SK-N-DZ (cell line): Measurements from ENCODE around the gene ETNPPL.

ENCODE experiments used
- DNase-seq: peaks from one replicate; pipeline ENCODE4 v3.0.0-alpha.2; 2015; ENCODE audit warnings: low spot score

ETNPPL gene

DNA sequence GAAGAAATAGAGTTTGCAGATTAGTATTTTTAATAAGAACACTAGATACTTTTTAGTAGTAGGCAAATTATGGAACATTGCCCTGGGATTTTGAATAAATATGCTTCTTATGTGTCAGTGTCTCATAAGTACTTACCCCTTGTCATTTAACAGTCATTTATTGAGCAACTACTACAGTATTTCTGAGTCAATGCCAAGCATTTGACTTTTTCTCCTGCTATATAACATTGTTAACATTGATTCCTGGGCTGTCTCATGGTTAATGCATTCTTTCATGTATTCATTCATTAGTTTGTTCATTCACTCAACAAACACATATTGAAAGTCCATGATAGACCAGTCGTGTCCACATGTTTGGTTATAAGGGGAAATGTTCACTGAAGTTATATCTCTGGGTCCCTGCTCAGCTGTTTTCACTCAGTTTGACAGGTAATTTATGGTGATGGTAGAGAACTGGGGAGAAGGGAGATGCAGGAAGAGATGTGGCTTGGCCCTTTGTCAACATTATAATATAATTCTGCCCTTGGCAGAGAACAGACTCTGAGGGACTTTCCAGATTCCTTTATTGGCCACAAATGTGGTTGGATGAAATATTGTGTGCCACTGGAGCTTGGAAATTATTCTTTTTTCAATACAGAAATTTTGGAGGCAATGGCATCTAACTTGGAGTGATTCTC is 62.6 kb downstream of the ETNPPL start:
- no peak for DNase-seq

DNA sequence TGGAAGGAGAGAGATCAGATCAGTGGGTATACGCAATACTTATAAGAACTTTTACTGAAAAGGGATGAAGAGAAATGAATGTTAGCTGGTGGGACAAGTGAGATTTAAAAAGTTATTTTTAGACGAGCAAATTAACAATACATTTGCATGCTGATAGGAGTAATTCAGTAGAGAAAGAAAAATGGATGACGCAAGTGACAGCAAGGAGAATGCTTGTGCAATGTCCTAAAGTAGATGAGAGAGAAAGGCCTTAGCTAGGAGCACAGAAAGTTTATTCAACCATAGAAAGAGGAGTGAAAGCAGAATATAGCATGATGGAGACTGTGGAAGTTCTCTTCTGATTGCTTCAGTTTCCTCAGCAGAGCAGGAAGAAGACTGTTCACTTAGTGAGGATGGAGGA is 66.7 kb downstream of the ETNPPL start:
- DNase-seq: no peak

DNA sequence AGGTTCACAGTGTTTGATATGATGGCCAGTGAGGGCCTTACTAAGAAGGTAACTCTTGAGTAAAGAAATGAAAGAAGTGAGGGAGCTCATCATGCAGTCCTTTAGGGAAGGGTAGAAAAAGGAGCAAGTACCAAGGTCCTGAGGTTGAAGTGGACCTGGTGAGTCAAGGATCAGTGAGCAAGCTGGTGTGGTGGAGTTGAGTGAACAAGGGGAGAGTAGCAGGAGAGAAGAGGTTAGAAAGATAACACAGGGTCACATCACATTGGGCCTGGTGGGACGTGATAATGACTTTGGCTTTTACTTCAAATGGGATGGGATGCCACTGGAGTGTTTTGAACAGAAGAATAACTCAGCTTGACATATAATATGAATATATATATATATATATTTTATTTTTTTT is 67.8 kb downstream of the ETNPPL start:
- DNase-seq: no peak

DNA sequence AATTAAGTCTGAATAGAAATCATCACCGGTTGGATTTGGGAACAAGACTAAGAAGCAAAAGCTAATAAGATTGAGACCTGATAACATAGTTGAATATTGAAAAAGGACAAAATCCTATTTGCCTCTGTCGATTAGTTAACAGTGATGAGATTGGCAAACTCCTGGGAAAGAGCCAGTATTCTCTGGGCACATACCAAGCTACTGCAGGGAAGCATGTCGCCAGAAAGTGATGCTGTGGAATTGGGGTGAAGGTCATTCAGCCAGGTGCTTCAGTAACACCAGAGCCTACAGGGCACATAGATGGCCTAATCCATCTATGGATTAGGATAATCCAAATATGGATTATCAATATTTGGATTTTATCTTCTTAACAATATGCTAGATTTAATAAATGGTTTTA is 68.4 kb downstream of the ETNPPL start:
- DNase-seq: no peak

DNA sequence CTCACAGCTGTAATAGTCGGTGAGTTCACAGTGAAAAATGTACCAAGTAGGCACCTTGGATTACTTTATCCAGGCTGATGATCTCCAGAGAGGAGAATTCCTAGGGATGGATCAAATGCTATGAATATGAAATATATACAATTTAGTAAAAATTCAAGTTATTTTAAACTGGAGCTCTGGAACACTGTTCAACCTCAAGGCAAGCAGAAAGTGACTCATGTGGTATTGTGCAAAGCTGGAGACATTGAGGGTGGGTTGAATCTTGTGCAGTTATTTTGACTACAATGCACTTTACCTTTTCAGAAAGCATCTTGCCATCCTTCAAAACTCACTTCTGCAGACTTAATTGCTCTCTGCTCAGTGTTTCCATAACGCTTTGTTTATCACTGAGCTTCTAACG is 69.0 kb downstream of the ETNPPL start:
- DNase-seq: no peak

DNA sequence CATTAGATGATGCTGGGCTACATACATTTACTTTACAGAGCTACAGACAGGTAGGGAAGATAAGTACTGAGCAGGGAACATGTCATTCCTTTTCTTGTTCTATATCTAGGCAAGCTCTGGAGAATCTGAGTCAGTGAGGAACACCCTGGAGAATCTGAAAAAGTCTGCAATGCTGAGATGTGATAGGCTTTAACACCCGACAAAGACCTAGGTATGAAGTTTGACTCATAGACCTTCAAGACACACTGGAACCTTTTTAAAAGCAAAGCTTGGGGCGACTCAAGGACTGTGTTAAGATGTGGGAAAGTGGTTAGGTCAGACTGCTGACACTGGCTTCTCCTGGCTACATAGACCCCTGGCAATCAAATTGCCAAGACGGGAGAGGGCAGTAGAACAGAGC is 69.6 kb downstream of the ETNPPL start:
- no peak for DNase-seq
